ENCODE measurements around the gene OR6B3. TPM values are rescaled to one million over a fixed set of nuclear protein-coding genes. Genes with fewer than 3 reads are reported as not detected.
A peak's percentile ranks its signal among the peaks of the same experiment; 100 is the strongest.

The OR6B3 gene
- total RNA-seq, 1 donor from 2014 or later, result not detected

DNA sequence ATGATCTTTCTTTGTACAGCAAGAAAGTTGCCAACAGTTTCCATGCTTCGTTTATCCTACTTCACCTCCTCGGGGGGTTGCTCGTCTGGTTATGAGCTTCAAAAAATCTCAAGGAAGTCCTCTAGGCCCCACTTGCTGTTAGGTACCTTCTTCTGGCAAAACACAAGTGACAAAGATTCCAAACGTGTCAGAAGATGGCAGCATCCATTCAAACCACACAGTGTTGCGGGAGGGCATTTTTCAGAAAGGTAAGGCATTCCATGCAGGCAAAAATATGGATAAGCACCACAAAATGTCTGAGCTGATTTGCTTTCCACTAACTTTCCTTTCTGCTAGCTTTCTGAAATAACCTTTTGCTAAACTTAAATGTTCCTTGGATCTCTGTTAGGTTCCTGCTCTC is 13.2 kb upstream of the OR6B3 start:
- no peaks in the 10 kb centered on the region for H3K27me3 ChIP-seq (ENCODE audit: low read depth)
- H3K4me1 ChIP-seq, result no peaks in the 10 kb centered on the region
- intact Hi-C loops (cut with DNase I), result no loop called here
- H3K36me3 ChIP-seq, result no peaks in the 10 kb centered on the region
- DNase-seq, result no peak
- ATAC-seq, result no peak
- H3K9me3 ChIP-seq, result no peaks in the 10 kb centered on the region
- TF ChIP-seq, protein P1, sequence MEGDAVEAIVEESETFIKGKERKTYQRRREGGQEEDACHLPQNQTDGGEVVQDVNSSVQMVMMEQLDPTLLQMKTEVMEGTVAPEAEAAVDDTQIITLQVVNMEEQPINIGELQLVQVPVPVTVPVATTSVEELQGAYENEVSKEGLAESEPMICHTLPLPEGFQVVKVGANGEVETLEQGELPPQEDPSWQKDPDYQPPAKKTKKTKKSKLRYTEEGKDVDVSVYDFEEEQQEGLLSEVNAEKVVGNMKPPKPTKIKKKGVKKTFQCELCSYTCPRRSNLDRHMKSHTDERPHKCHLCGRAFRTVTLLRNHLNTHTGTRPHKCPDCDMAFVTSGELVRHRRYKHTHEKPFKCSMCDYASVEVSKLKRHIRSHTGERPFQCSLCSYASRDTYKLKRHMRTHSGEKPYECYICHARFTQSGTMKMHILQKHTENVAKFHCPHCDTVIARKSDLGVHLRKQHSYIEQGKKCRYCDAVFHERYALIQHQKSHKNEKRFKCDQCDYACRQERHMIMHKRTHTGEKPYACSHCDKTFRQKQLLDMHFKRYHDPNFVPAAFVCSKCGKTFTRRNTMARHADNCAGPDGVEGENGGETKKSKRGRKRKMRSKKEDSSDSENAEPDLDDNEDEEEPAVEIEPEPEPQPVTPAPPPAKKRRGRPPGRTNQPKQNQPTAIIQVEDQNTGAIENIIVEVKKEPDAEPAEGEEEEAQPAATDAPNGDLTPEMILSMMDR (IDR thresholded peaks at IDR 0.05), result no peak
- no peak overlapping the region for H3K27ac ChIP-seq
- H3K4me3 ChIP-seq, result no peak overlapping the region

DNA sequence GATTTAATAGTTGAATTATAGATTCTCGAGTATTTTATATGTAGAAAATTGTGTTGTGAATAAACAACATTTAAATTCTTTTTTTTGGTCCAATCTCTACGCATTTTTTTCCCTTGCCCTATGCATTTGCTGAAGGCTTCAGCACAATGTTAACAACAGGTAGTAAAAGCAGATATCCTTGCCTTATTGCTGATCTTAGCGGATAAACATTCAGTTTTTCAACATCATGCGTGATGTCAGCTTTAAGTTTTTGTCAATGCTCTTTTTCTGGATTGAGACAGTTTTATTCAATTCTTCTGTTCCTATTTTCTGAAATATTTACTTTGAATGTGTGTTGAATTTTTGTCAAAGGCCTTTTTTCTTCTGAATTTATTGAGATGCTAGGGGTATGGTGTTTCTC is 11.6 kb upstream of the OR6B3 start:
- H3K4me1 ChIP-seq, result no peaks in the 10 kb centered on the region
- no peaks in the 10 kb centered on the region for H3K9me3 ChIP-seq
- H3K27me3 ChIP-seq (ENCODE audit: low read depth), result no peaks in the 10 kb centered on the region
- H3K36me3 ChIP-seq, result no peaks in the 10 kb centered on the region
- intact Hi-C loops (cut with DNase I), result no loop called here
- H3K27ac ChIP-seq, result no peak overlapping the region
- ATAC-seq (no peak), DNase-seq (no peak)
- TF ChIP-seq, protein P1 (IDR thresholded peaks at IDR 0.05), result no peak
- no peak overlapping the region for H3K4me3 ChIP-seq

DNA sequence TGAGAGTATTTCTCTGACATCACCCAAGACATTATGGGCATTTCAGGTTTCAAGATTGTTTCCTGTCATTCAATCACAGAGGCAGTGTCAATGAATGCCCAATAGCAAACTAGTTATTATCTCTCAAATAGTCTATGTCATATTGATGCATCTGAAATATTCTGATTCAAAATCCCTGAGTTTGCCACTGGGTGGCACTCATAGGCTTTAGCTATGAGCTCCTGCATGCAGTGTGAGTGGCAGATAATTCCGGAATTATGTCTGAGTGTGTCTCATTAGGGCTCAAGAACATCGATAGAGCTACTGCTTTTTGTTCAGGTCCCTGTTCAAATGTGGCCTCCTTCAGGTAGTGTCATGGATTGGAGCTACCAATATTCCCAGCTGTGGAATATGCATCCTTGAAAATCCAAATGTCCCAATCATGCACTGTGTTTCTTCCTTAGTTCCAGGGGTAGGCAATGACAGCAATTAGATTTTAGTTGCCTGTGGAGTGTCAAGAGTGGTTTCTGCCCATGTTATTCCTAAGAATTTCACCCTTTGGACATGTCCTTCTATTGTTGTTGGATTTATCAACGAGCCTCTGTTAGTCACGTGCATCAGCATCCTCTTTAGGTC is 7.8 kb upstream of the OR6B3 start:
- Histone ChIP-seq H3K36me3 (no peaks in the 10 kb centered on the region), H3K4me1 (no peaks in the 10 kb centered on the region), H3K27ac (no peak overlapping the region), H3K27me3 (ENCODE audit: low read depth) (peaks cover 13% of the 10 kb centered on the region), H3K9me3 (no peaks in the 10 kb centered on the region), H3K4me3 (no peak overlapping the region)
- TF ChIP-seq, protein P1 (IDR thresholded peaks at IDR 0.05), result peak; percentile 59
- intact Hi-C loops (cut with DNase I), result no loop called here
- no peak for DNase-seq
- peak; percentile 60 to 62 for ATAC-seq

DNA sequence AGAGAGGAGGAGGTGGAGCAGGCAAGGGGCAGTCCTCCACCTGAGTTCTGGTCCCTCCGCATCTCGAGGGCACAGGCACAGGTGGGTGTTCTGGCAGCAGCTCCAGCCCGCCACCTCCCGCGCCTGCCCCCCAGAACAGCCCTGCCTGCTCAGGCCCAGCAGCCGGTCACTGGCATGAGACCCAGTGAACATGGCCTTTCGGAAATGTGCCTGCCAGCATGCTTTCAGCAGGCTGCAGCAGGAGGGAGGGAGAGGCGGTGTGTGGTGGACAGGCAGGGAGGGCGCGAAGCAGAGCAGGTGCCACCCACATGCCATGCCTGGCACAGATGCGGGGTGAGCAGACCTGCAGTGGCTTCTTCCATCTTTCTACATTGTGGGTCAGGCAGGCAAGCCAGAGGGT is 3.4 kb upstream of the OR6B3 start:
- Histone ChIP-seq H3K4me3 (no peak overlapping the region), H3K4me1 (no peaks in the 10 kb centered on the region), H3K27me3 (ENCODE audit: low read depth) (peaks cover 28% of the 10 kb centered on the region), H3K36me3 (no peaks in the 10 kb centered on the region), H3K9me3 (no peaks in the 10 kb centered on the region), H3K27ac (no peak overlapping the region)
- intact Hi-C loops (cut with DNase I), result no loop called here
- TF ChIP-seq, protein P1 (IDR thresholded peaks at IDR 0.05), result no peak
- ATAC-seq, result no peak
- DNase-seq, result no peak

DNA sequence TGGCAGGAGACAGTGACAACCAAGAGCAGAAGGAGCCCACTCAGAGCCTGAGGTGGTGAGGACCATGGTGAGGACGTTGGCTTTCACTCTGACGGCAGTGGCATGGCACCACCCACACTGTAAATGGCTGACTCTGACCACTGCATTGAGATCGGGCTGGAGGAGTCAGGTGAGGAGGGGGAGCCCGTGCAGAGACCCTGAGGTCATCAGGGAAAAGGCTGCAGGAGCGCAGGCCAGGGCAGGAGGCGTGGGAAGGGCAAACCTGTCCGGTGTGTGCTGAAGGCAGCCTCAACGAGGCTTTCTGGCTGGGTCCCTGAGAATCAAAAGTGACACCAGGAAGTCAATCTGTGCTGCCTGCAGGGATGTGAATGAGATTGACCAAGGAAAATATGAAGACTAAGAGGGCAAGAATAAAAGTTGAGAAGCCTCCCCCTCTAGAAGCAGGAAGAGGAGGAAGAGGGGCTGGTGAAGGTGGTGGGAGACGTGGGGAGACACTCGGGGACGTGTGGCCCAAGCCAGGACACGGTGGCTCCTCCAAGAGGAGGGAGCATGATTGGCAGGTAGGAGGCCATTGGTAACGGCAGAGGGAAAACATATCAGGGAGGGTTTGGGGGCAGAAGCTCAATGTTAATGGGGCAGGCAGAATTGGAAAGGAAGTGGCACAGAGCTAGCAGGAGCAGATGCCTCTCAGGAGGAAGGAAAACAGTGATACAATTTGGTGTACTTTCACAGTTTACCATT is 2.0 kb upstream of the OR6B3 start:
- no peak for DNase-seq
- peaks cover 28% of the 10 kb centered on the region for H3K27me3 ChIP-seq (ENCODE audit: low read depth)
- no peak overlapping the region for H3K27ac ChIP-seq
- no peaks in the 10 kb centered on the region for H3K9me3 ChIP-seq
- intact Hi-C loops (cut with DNase I), result no loop called here
- no peaks in the 10 kb centered on the region for H3K36me3 ChIP-seq
- no peak overlapping the region for H3K4me3 ChIP-seq
- no peak for ATAC-seq
- H3K4me1 ChIP-seq, result no peaks in the 10 kb centered on the region
- TF ChIP-seq, protein P1 (IDR thresholded peaks at IDR 0.05), result no peak

All from lower lobe of right lung (tissue), 2 donors.